Stimulated activated CD8-positive, alpha-beta memory T cell treated with anti-CD3 and anti-CD28 coated beads, Interleukin-7, amount 100 ng/mL, for 48 hours (primary cell): Measurements from ENCODE around the gene FOXN3.

Experiments
- DNase-seq, 2 donors: peaks; one replicate each; pipeline ENCODE4 v3.0.0-alpha.2; 2020; ENCODE audit warnings: low read depth in 1 of 2; ENCODE audit errors: extremely low read depth in 1 of 2

The FOXN3 gene

GRCh38 chr14:89386212-89386886 lies 30.7 kb downstream of the FOXN3 start:
- DNase-seq = no peak

- no peak for DNase-seq
These were observed 32.4 kb downstream of the FOXN3 start for GRCh38 chr14:89384636-89385035.

GRCh38 chr14:89384023-89384422 lies 33.0 kb downstream of the FOXN3 start:
- DNase-seq = no peak

- no peak for DNase-seq
These were observed 33.9 kb downstream of the FOXN3 start for GRCh38 chr14:89382901-89383845.

- no peak for DNase-seq
These were observed 34.5 kb downstream of the FOXN3 start for GRCh38 chr14:89382487-89382886.

- DNase-seq = no peak
These were observed 36.9 kb downstream of the FOXN3 start for GRCh38 chr14:89379891-89380820.

- no peak for DNase-seq
These were observed 38.0 kb downstream of the FOXN3 start for GRCh38 chr14:89379006-89379405.

- peak in 1 of 2 donors; percentile 8 for DNase-seq
These were observed 38.9 kb downstream of the FOXN3 start for GRCh38 chr14:89378119-89378518.

- no peak for DNase-seq
These were observed 39.5 kb downstream of the FOXN3 start for GRCh38 chr14:89377544-89377943.

GRCh38 chr14:89374908-89375307 lies 42.1 kb downstream of the FOXN3 start:
- DNase-seq = no peak

- no peak for DNase-seq
These were observed 43.8 kb downstream of the FOXN3 start for GRCh38 chr14:89373185-89373584.

GRCh38 chr14:89372512-89372883 lies 44.5 kb downstream of the FOXN3 start:
- no peak for DNase-seq

GRCh38 chr14:89371585-89372511 lies 45.2 kb downstream of the FOXN3 start:
- no peak for DNase-seq

- no peak for DNase-seq
These were observed 46.3 kb downstream of the FOXN3 start for GRCh38 chr14:89370781-89371180.

GRCh38 chr14:89370381-89370780 lies 46.7 kb downstream of the FOXN3 start:
- DNase-seq = no peak

- DNase-seq = no peak
These were observed 47.4 kb downstream of the FOXN3 start for GRCh38 chr14:89369656-89370055.

GRCh38 chr14:89368490-89369477 lies 48.2 kb downstream of the FOXN3 start:
- no peak for DNase-seq

GRCh38 chr14:89367779-89368120 lies 49.3 kb downstream of the FOXN3 start:
- DNase-seq = no peak
